HG03354 (cell line): ENCODE results near the gene UBAC2.

ENCODE experiments used
- ATAC-seq: cut with Tn5 transposase; IDR thresholded peaks from one replicate; pipeline ENCODE4 v1.9.1; 2021; ENCODE audit warnings: mild to moderate bottlenecking; ENCODE audit not compliant: unreplicated experiment, poor library complexity, severe bottlenecking

Gene UBAC2

GRCh38 chr13:99265162-99265800 is 64.6 kb downstream of the UBAC2 start:
- no peak for ATAC-seq

GRCh38 chr13:99265821-99266426 is 65.3 kb downstream of the UBAC2 start:
- no peak for ATAC-seq

GRCh38 chr13:99266827-99267226 is 66.2 kb downstream of the UBAC2 start:
- no peak for ATAC-seq

- ATAC-seq, result no peak
Observed at GRCh38 chr13:99267927-99268326, 67.3 kb downstream of the UBAC2 start.

GRCh38 chr13:99268822-99269221 is 68.2 kb downstream of the UBAC2 start:
- ATAC-seq, result no peak

- peak; percentile 81 for ATAC-seq
Observed at GRCh38 chr13:99269627-99270241, 69.1 kb downstream of the UBAC2 start.

- ATAC-seq, result no peak
Observed at GRCh38 chr13:99270518-99270917, 69.9 kb downstream of the UBAC2 start.

- ATAC-seq, result no peak
Observed at GRCh38 chr13:99271249-99271648, 70.6 kb downstream of the UBAC2 start.

GRCh38 chr13:99272481-99272880 is 71.8 kb downstream of the UBAC2 start:
- no peak for ATAC-seq

GRCh38 chr13:99273128-99273527 is 72.5 kb downstream of the UBAC2 start:
- no peak for ATAC-seq

GRCh38 chr13:99275093-99275469 is 74.4 kb downstream of the UBAC2 start:
- ATAC-seq, result no peak

- ATAC-seq, result no peak
Observed at GRCh38 chr13:99276706-99277105, 76.1 kb downstream of the UBAC2 start.

- no peak for ATAC-seq
Observed at GRCh38 chr13:99277629-99278028, 77.0 kb downstream of the UBAC2 start.

GRCh38 chr13:99278200-99278599 is 77.5 kb downstream of the UBAC2 start:
- ATAC-seq, result no peak

- ATAC-seq, result no peak
Observed at GRCh38 chr13:99278843-99279242, 78.2 kb downstream of the UBAC2 start.

- ATAC-seq, result no peak
Observed at GRCh38 chr13:99279637-99280036, 79.0 kb downstream of the UBAC2 start.

GRCh38 chr13:99280166-99280565 is 79.5 kb downstream of the UBAC2 start:
- ATAC-seq, result no peak

GRCh38 chr13:99281811-99282263 is 81.2 kb downstream of the UBAC2 start:
- peak; percentile 78 for ATAC-seq

- peak; percentile 71 for ATAC-seq
Observed at GRCh38 chr13:99282264-99283231, 81.9 kb downstream of the UBAC2 start.
